Osteocyte (in vitro differentiated cells): ENCODE results near the gene ART5. TPM values are rescaled to one million over a fixed set of nuclear protein-coding genes. Genes with fewer than 3 reads are reported as not detected.

Experiments used
- DNase-seq: peaks from one replicate; pipeline ENCODE4 v3.0.0; 2021; ENCODE audit warnings: mixed read lengths; ENCODE audit not compliant: unreplicated experiment; ENCODE audit errors: extremely low spot score
- H3K27ac Mint-ChIP-seq: one replicate; pipeline ENCODE4 v1.8.0; 2021; ENCODE audit warnings: mild to moderate bottlenecking, mixed read lengths; ENCODE audit not compliant: unreplicated experiment
- H3K27me3 Mint-ChIP-seq: one replicate; pipeline ENCODE4 v1.8.0; 2021; ENCODE audit warnings: mixed read lengths; ENCODE audit not compliant: unreplicated experiment
- H3K36me3 Mint-ChIP-seq: one replicate; pipeline ENCODE4 v1.8.0; 2021; ENCODE audit warnings: mixed read lengths; ENCODE audit not compliant: unreplicated experiment
- H3K4me1 Mint-ChIP-seq: one replicate; pipeline ENCODE4 v1.8.0; 2021; ENCODE audit warnings: mixed read lengths; ENCODE audit not compliant: unreplicated experiment
- H3K4me3 Mint-ChIP-seq: one replicate; pipeline ENCODE4 v1.8.0; 2021; ENCODE audit warnings: mild to moderate bottlenecking, moderate library complexity, mixed read lengths; ENCODE audit not compliant: unreplicated experiment
- H3K9me3 Mint-ChIP-seq: one replicate; pipeline ENCODE4 v1.8.0; 2021; ENCODE audit warnings: mixed read lengths; ENCODE audit not compliant: unreplicated experiment
- CTCF ChIP-seq: fragments of 200-600 bp; sonication (generic); IDR thresholded peaks from 2 replicates; pipeline ENCODE4 v1.5.0; 2021; ENCODE audit warnings: antibody characterized with exemption, mild to moderate bottlenecking, moderate library complexity
- total RNA-seq: library from RNA; stranded (reverse); gene quantifications from 2 replicates; pipeline ENCODE4 v1.2.1, GENCODE V29; 2021

Gene ART5
- total RNA-seq, 1 donor from 2014 or later, result 0.38 TPM

GRCh38 chr11:3623767-3624458, 17.9 kb downstream of the ART5 start:
- Mint-ChIP-seq H3K36me3 (no peaks in the 10 kb centered on the region), H3K27ac (no peak overlapping the region), H3K9me3 (no peaks in the 10 kb centered on the region), H3K4me3 (no peak overlapping the region), H3K4me1 (peaks cover 2% of the 10 kb centered on the region), H3K27me3 (peaks cover 2% of the 10 kb centered on the region)
- no peak for DNase-seq
- no peak for TF ChIP-seq CTCF

- no peaks in the 10 kb centered on the region for H3K36me3 Mint-ChIP-seq
- TF ChIP-seq CTCF, result no peak
- H3K9me3 Mint-ChIP-seq, result no peaks in the 10 kb centered on the region
- peaks cover 2% of the 10 kb centered on the region for H3K27me3 Mint-ChIP-seq
- DNase-seq, result no peak
- H3K4me1 Mint-ChIP-seq, result peaks cover 2% of the 10 kb centered on the region
- no peak overlapping the region for H3K27ac Mint-ChIP-seq
- H3K4me3 Mint-ChIP-seq, result no peak overlapping the region
Observed at GRCh38 chr11:3623121-3623520, 18.7 kb downstream of the ART5 start.

- H3K4me1 Mint-ChIP-seq, result peaks cover 2% of the 10 kb centered on the region
- no peak overlapping the region for H3K27ac Mint-ChIP-seq
- peaks cover 2% of the 10 kb centered on the region for H3K27me3 Mint-ChIP-seq
- H3K9me3 Mint-ChIP-seq, result no peaks in the 10 kb centered on the region
- no peak overlapping the region for H3K4me3 Mint-ChIP-seq
- TF ChIP-seq CTCF, result no peak
- no peak for DNase-seq
- no peaks in the 10 kb centered on the region for H3K36me3 Mint-ChIP-seq
Observed at GRCh38 chr11:3622521-3622920, 19.3 kb downstream of the ART5 start.

GRCh38 chr11:3617990-3618389, 23.8 kb downstream of the ART5 start:
- TF ChIP-seq CTCF, result no peak
- Mint-ChIP-seq H3K4me3 (no peak overlapping the region), H3K9me3 (no peaks in the 10 kb centered on the region), H3K4me1 (no peaks in the 10 kb centered on the region), H3K27me3 (peaks cover 6% of the 10 kb centered on the region), H3K27ac (no peak overlapping the region), H3K36me3 (no peaks in the 10 kb centered on the region)
- no peak for DNase-seq

- H3K4me1 Mint-ChIP-seq, result no peaks in the 10 kb centered on the region
- H3K36me3 Mint-ChIP-seq, result no peaks in the 10 kb centered on the region
- H3K27me3 Mint-ChIP-seq, result peaks cover 4% of the 10 kb centered on the region
- H3K27ac Mint-ChIP-seq, result no peak overlapping the region
- H3K9me3 Mint-ChIP-seq, result peaks cover 5% of the 10 kb centered on the region
- no peak overlapping the region for H3K4me3 Mint-ChIP-seq
- DNase-seq, result no peak
- no peak for TF ChIP-seq CTCF
Observed at GRCh38 chr11:3616721-3617460, 24.9 kb downstream of the ART5 start.
